Lower lobe of right lung (tissue), 2 donors: Measurements from ENCODE around the gene KDM6A. TPM values are rescaled to one million over a fixed set of nuclear protein-coding genes. Genes with fewer than 3 reads are reported as not detected.
A peak's percentile ranks its signal among the peaks of the same experiment; 100 is the strongest.

Experiments used
- ATAC-seq, 2 donors: fragments of 200-7000 bp; cut with Tn5 transposase; one replicate each; pipeline ENCODE4 v1.9.1; 2020 to 2022; ENCODE audit warnings: mild to moderate bottlenecking in 2 of 2, moderate library complexity in 2 of 2
- DNase-seq: peaks from one replicate; pipeline ENCODE4 v3.0.0-alpha.2; 2020
- H3K27ac ChIP-seq: fragments of 200-600 bp; one replicate; pipeline ENCODE4 v1.8.0; 2022
- H3K27me3 ChIP-seq: fragments of 200-600 bp; one replicate; pipeline ENCODE4 v1.8.0; 2022; ENCODE audit warnings: low read depth
- H3K36me3 ChIP-seq: fragments of 200-600 bp; one replicate; pipeline ENCODE4 v1.8.0; 2022; ENCODE audit warnings: mild to moderate bottlenecking
- H3K4me1 ChIP-seq: fragments of 200-600 bp; one replicate; pipeline ENCODE4 v1.8.0; 2022
- H3K4me3 ChIP-seq: fragments of 200-600 bp; one replicate; pipeline ENCODE4 v1.8.0; 2022; ENCODE audit warnings: mild to moderate bottlenecking
- H3K9me3 ChIP-seq: fragments of 200-600 bp; one replicate; pipeline ENCODE4 v1.8.0; 2022
- intact Hi-C: fragments of 100-400 bp; cut with DNase I; formaldehyde crosslinking; loops from one replicate; pipeline ENCODE4 v1.11.0; 2022
- total RNA-seq: library from RNA; stranded (reverse); fragmentation: NEBNext Ultra II Directional; extraction: Animal tissue kit (Norgen Biotek cat#: 25700); gene quantifications from one replicate; pipeline ENCODE4 v1.2.1, GENCODE V29; 2021
- TF ChIP-seq, protein P1 (sequence below): fragments of 200-600 bp; IDR thresholded peaks from one replicate; pipeline ENCODE4 v1.8.0; 2022; ENCODE audit warnings: antibody characterized with exemption, mild to moderate bottlenecking
- donor health status: DM: no; HTN: yes; CAD: no; lungs with severe emphysema.

Gene KDM6A
- total RNA-seq, 1 donor from 2014 or later, result 27.0 TPM

DNA sequence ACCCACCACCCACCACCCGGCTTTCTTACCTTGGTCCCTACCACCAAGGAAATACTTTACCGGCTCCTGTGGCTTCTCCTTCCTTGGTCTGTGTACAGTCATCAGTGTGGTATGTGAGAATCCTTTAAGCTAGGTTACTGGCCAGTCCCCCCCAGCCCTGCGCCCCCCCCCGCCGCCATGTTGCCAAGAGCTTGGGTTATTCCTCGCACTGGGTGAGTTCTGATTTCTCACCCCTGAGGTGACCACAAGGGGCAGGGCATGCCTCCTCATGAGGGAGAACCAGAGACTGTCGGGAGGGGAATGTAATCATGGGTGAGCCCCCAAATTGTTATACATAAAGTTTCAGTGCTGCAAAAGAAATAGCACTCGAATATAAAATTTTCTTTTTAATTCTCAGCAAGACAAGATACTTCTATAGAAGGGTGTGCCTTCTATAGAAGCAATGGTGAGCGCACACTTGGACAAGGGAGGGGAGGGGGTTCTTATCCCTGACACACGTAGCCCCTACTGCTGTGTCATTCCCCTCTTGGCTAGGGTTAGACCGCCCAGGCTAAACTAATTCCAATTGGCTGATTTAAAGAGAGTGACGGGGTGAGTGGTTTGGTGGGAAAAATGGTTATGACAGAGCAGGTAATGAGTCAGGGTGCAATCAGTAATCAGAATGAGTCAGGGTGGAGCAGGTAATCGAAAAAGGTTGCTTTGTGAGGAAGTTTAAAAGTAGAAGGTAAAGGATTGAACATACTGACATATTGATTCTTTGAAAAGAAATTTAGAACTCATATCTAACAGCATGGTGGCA is 133.2 kb downstream of the KDM6A start:
- H3K9me3 ChIP-seq, result no peaks in the 10 kb centered on the region
- TF ChIP-seq, protein P1, sequence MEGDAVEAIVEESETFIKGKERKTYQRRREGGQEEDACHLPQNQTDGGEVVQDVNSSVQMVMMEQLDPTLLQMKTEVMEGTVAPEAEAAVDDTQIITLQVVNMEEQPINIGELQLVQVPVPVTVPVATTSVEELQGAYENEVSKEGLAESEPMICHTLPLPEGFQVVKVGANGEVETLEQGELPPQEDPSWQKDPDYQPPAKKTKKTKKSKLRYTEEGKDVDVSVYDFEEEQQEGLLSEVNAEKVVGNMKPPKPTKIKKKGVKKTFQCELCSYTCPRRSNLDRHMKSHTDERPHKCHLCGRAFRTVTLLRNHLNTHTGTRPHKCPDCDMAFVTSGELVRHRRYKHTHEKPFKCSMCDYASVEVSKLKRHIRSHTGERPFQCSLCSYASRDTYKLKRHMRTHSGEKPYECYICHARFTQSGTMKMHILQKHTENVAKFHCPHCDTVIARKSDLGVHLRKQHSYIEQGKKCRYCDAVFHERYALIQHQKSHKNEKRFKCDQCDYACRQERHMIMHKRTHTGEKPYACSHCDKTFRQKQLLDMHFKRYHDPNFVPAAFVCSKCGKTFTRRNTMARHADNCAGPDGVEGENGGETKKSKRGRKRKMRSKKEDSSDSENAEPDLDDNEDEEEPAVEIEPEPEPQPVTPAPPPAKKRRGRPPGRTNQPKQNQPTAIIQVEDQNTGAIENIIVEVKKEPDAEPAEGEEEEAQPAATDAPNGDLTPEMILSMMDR, result no peak
- intact Hi-C loops, result no loop called here
- H3K4me1 ChIP-seq, result peaks cover 13% of the 10 kb centered on the region
- H3K27ac ChIP-seq, result no peak overlapping the region
- ATAC-seq (no peak), DNase-seq (no peak)
- no peak overlapping the region for H3K4me3 ChIP-seq
- no peaks in the 10 kb centered on the region for H3K27me3 ChIP-seq
- no peaks in the 10 kb centered on the region for H3K36me3 ChIP-seq

DNA sequence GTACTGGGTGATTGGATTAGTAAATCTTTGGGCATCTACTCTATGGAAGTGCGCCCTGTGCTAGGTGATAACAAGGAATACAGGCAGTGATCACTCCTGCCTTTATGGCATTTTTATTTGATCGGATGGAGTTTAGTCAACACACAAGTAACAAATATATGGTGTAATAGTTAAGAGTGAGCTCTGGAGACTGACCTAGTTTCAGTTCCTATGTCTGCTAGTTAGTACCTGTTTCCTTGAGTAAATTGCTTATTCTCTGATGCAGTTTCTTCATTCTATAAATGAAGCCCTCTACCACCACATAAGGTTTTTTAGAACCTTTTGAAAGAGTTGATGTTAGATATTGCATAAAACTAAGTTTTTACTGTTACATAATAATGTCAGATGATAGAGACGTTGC is 134.6 kb downstream of the KDM6A start:
- DNase-seq (no peak), ATAC-seq (peak in 1 of 2 donors; percentile 42)
- H3K36me3 ChIP-seq, result no peaks in the 10 kb centered on the region
- H3K9me3 ChIP-seq, result no peaks in the 10 kb centered on the region
- intact Hi-C loops, result no loop called here
- no peak overlapping the region for H3K4me3 ChIP-seq
- H3K27ac ChIP-seq, result no peak overlapping the region
- TF ChIP-seq, protein P1, result no peak
- H3K4me1 ChIP-seq, result no peaks in the 10 kb centered on the region
- no peaks in the 10 kb centered on the region for H3K27me3 ChIP-seq

DNA sequence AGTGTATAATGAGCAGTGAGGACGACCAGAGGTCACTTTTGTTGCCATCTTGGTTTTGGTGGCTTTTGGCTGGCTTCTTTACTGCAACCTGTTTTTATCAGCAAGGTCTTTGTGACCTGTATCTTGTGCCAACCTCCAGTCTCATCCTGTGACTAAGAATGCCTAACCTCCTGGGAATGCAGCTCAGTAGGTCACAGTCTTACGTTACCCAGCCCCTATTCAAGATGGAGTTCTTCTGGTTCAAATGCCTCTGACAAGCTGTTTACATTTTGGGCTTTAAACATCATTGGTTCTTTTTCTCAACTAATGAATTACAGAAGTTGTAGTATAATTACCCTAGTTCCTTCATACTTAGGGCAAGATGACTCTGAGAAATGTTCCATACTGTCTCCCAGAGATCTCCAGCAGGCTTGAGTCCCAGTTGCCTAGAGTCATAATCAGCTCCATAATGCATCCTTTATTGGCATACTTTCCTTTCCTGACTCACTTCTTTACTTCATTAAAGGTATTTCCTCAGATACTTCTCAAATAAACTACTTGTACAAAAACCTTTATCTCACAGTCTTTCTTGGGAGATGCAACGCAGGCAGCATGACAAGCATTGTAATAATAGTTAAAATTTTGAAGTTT is 136.5 kb downstream of the KDM6A start:
- ATAC-seq (no peak), DNase-seq (no peak)
- TF ChIP-seq, protein P1, result no peak
- Histone ChIP-seq H3K9me3 (no peaks in the 10 kb centered on the region), H3K4me3 (no peak overlapping the region), H3K27ac (no peak overlapping the region), H3K4me1 (no peaks in the 10 kb centered on the region), H3K36me3 (no peaks in the 10 kb centered on the region), H3K27me3 (no peaks in the 10 kb centered on the region)
- intact Hi-C loops, result no loop called here

DNA sequence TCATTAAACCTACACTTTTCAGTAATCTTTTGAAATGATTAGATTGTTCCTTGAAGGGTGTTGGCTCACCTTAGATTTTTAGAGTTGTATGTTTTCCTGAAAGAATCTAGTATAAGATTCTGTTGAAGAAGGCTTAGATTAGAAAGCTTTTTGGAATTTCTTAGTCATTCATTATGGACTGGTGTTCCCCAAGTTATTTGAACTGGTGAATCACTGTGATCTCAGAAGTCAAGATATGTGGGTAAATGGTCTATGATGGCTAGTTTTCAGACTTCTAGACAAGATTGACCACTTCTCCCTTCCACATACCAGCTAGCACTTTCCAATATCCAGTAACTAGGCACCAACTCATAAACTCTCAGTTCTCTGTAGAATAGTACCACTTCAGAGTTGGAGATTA is 138.1 kb downstream of the KDM6A start:
- intact Hi-C loops, result no loop called here
- no peaks in the 10 kb centered on the region for H3K4me1 ChIP-seq
- no peak for DNase-seq
- no peak for ATAC-seq
- H3K27me3 ChIP-seq, result no peaks in the 10 kb centered on the region
- no peak overlapping the region for H3K4me3 ChIP-seq
- H3K36me3 ChIP-seq, result no peaks in the 10 kb centered on the region
- no peak overlapping the region for H3K27ac ChIP-seq
- no peaks in the 10 kb centered on the region for H3K9me3 ChIP-seq
- TF ChIP-seq, protein P1, result no peak

DNA sequence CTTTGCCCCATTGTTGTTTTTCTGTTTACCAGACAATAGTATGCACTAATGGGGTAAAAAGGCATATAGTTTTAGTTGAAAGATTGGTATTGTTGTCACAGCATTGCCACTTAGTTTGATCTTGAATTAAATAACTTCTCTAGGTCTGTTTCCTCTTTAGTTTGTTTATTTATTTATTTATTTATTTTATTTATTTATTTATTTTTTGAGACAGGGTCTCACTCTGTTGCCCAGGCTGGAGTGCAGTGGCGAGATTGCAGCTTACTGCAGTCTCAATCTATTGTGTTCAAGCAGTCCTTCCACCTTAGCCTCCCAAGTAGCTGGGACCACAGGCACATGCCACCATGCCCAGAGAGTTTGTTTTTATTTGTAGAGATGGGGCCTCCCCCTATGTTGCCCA is 138.6 kb downstream of the KDM6A start:
- ATAC-seq (no peak), DNase-seq (no peak)
- intact Hi-C loops, result no loop called here
- no peak overlapping the region for H3K27ac ChIP-seq
- H3K4me3 ChIP-seq, result no peak overlapping the region
- no peaks in the 10 kb centered on the region for H3K9me3 ChIP-seq
- H3K4me1 ChIP-seq, result no peaks in the 10 kb centered on the region
- H3K27me3 ChIP-seq, result no peaks in the 10 kb centered on the region
- TF ChIP-seq, protein P1, result no peak
- H3K36me3 ChIP-seq, result no peaks in the 10 kb centered on the region
